Left lung (tissue), 10 donors: ENCODE measurements around the gene RPAP3. TPM values are rescaled to one million over a fixed set of nuclear protein-coding genes. Genes with fewer than 3 reads are reported as not detected.
"Not testable (repeated sequence)": the region's sequence is repeated elsewhere in the genome, so short reads cannot be mapped to it uniquely, and the experiment has no call there.

Experiments
- ATAC-seq: fragments of 200-7000 bp; cut with Tn5 transposase; one replicate; pipeline ENCODE4 v1.9.1; 2020; ENCODE audit warnings: moderate library complexity
- DNase-seq, 4 donors: peaks; one replicate each; pipeline ENCODE4 v3.0.0-alpha.2; 2013 to 2020
- H3K27ac ChIP-seq, 2 donors: fragments of 200-600 bp; sonication (generic) in 1 of 2; one replicate each; pipeline versions ENCODE4 v1.5.0 to v1.8.0; 2020 to 2021
- H3K27me3 ChIP-seq, 2 donors: fragments of 200-600 bp; sonication (generic) in 1 of 2; one replicate each; pipeline versions ENCODE4 v1.5.0 to v1.8.0; 2020 to 2021
- H3K36me3 ChIP-seq, 2 donors: fragments of 200-600 bp; sonication (generic) in 1 of 2; one replicate each; pipeline versions ENCODE4 v1.5.0 to v1.8.0; 2020 to 2021
- H3K4me1 ChIP-seq, 2 donors: fragments of 200-600 bp; one replicate each; pipeline ENCODE4 v1.8.0; 2021
- H3K4me3 ChIP-seq, 2 donors: fragments of 200-600 bp; sonication (generic) in 1 of 2; one replicate each; pipeline versions ENCODE4 v1.5.0 to v1.8.0; 2020 to 2021; ENCODE audit warnings: mild to moderate bottlenecking in 1 of 2
- H3K9me3 ChIP-seq, 2 donors: fragments of 200-600 bp; sonication (generic) in 1 of 2; one replicate each; pipeline versions ENCODE4 v1.5.0 to v1.8.0; 2020 to 2021
- CTCF ChIP-seq, 2 donors: fragments of 200-600 bp; sonication (generic) in 1 of 2; IDR thresholded peaks; one replicate each; pipeline versions ENCODE4 v1.5.0 to v1.8.0; 2021; ENCODE audit warnings: antibody characterized with exemption in 2 of 2
- intact Hi-C, 2 donors: fragments of 100-400 bp; cut with DNase I; formaldehyde crosslinking; loops; one replicate each; pipeline versions ENCODE4 v1.11.2 to v1.14.2; 2022
- polyA plus RNA-seq, 6 donors: library from polyadenylated mRNA; unstranded; fragments of 120-200 nt; gene quantifications; one replicate each; pipeline ENCODE4 v1.2.1, GENCODE V29; 2013; ENCODE audit not compliant: insufficient read length in 6 of 6
- total RNA-seq, 2 donors: library from RNA; stranded (reverse); fragmentation: NEBNext Ultra II Directional; extraction: Animal tissue kit (Norgen Biotek cat#: 25700); gene quantifications; one replicate each; pipeline ENCODE4 v1.2.1, GENCODE V29; 2021
- donor health status: DM: no; HTN: yes; CAD: no.
- donor health status: DM: no; HTN: no; CAD: no.

The RPAP3 gene
- total and polyA plus RNA-seq, 8 donors: 18.5 to 41.6 (median 35.1) TPM

GRCh38 chr12:47689215-47689614 is 16.6 kb downstream of the RPAP3 start:
- no peaks in the 10 kb centered on the region for H3K9me3 ChIP-seq
- H3K4me3 ChIP-seq: no peak overlapping the region
- no peak for TF ChIP-seq CTCF (IDR thresholded peaks at IDR 0.05)
- peaks cover 0 to 38% of the 10 kb centered on the region in 2 donors for H3K36me3 ChIP-seq
- ATAC-seq: no peak
- H3K27ac ChIP-seq: no peak overlapping the region
- no peak for DNase-seq
- no peaks in the 10 kb centered on the region for H3K27me3 ChIP-seq
- intact Hi-C loops: no loop called here
- H3K4me1 ChIP-seq: no peaks in the 10 kb centered on the region

- no peaks in the 10 kb centered on the region for H3K4me1 ChIP-seq
- H3K27me3 ChIP-seq: no peaks in the 10 kb centered on the region
- no peak overlapping the region for H3K27ac ChIP-seq
- intact Hi-C loops: no loop called here
- ATAC-seq (no peak), DNase-seq (no peak)
- no peak overlapping the region for H3K4me3 ChIP-seq
- peaks cover 0 to 27% of the 10 kb centered on the region in 2 donors for H3K36me3 ChIP-seq
- H3K9me3 ChIP-seq: no peaks in the 10 kb centered on the region
- TF ChIP-seq CTCF (IDR thresholded peaks at IDR 0.05): no peak
Measured at GRCh38 chr12:47687636-47688035, 18.2 kb downstream of the RPAP3 start.

- H3K36me3 ChIP-seq: peaks cover 0 to 27% of the 10 kb centered on the region in 2 donors
- ATAC-seq (peak; percentile 77), DNase-seq (peak in 2 of 4 donors; percentile 16 to 55)
- TF ChIP-seq CTCF (IDR thresholded peaks at IDR 0.05): peak; percentile 19 to 51
- H3K4me3 ChIP-seq: no peak overlapping the region
- H3K4me1 ChIP-seq: no peaks in the 10 kb centered on the region
- intact Hi-C loops: no loop called here
- no peaks in the 10 kb centered on the region for H3K27me3 ChIP-seq
- no peak overlapping the region for H3K27ac ChIP-seq
- H3K9me3 ChIP-seq: no peaks in the 10 kb centered on the region
Measured at GRCh38 chr12:47686645-47687240, 19.1 kb downstream of the RPAP3 start.

- Histone ChIP-seq H3K27ac (no peak overlapping the region), H3K4me1 (no peaks in the 10 kb centered on the region), H3K27me3 (no peaks in the 10 kb centered on the region), H3K4me3 (no peak overlapping the region), H3K9me3 (no peaks in the 10 kb centered on the region), H3K36me3 (peaks cover 0 to 45% of the 10 kb centered on the region in 2 donors)
- DNase-seq (no peak), ATAC-seq (no peak)
- intact Hi-C loops: no loop called here
- TF ChIP-seq CTCF (IDR thresholded peaks at IDR 0.05): no peak
Measured at GRCh38 chr12:47679785-47680184, 26.0 kb downstream of the RPAP3 start.

- Histone ChIP-seq H3K27ac (no peak overlapping the region), H3K36me3 (peaks cover 0 to 59% of the 10 kb centered on the region in 2 donors), H3K27me3 (no peaks in the 10 kb centered on the region), H3K4me1 (no peaks in the 10 kb centered on the region), H3K9me3 (no peaks in the 10 kb centered on the region), H3K4me3 (no peak overlapping the region)
- DNase-seq (no peak), ATAC-seq (no peak)
- TF ChIP-seq CTCF (IDR thresholded peaks at IDR 0.05): no peak
- intact Hi-C loops: no loop called here
Measured at GRCh38 chr12:47672068-47672467, 33.8 kb downstream of the RPAP3 start.

- H3K4me1 ChIP-seq, H3K27ac ChIP-seq, H3K27me3 ChIP-seq, ATAC-seq, H3K4me3 ChIP-seq, H3K9me3 ChIP-seq, DNase-seq, intact Hi-C loops: not testable (repeated sequence)
- H3K36me3 ChIP-seq: peaks cover 0 to 76% of the 10 kb centered on the region in 2 donors
Measured at GRCh38 chr12:47667935-47668334, 37.9 kb downstream of the RPAP3 start.
